Uterus (tissue), 4 donors: Measurements from ENCODE around the gene ELOVL1. TPM values are rescaled to one million over a fixed set of nuclear protein-coding genes. Genes with fewer than 3 reads are reported as not detected.

ENCODE experiments used
- DNase-seq, 2 donors: peaks; one replicate each; pipeline ENCODE4 v3.0.0-alpha.2; 2019 to 2020
- H3K27ac ChIP-seq, 2 donors: fragments of 200-600 bp; sonication (generic); 1 replicate in 1 of 2; 2 replicates in 1 of 2; pipeline ENCODE4 v1.5.1; 2016 to 2018
- H3K27me3 ChIP-seq, 2 donors: fragments of 200-600 bp; sonication (generic); one replicate each; pipeline ENCODE4 v1.5.1; 2018 to 2019; ENCODE audit warnings: control low read depth in 1 of 2
- H3K36me3 ChIP-seq, 2 donors: fragments of 200-600 bp; sonication (generic); one replicate each; pipeline ENCODE4 v1.5.1; 2019; ENCODE audit warnings: control low read depth in 1 of 2
- H3K4me1 ChIP-seq, 2 donors: fragments of 200-600 bp; sonication (generic); one replicate each; pipeline ENCODE4 v1.5.1; 2018 to 2019; ENCODE audit warnings: control low read depth in 1 of 2
- H3K4me3 ChIP-seq, 2 donors: fragments of 200-600 bp; sonication (generic); 1 replicate in 1 of 2; 2 replicates in 1 of 2; pipeline ENCODE4 v1.5.1; 2018 to 2019; ENCODE audit warnings: mild to moderate bottlenecking in 1 of 2
- H3K9me3 ChIP-seq, 2 donors: fragments of 200-600 bp; sonication (generic); one replicate each; pipeline ENCODE4 v1.5.1; 2019; ENCODE audit warnings: control low read depth in 1 of 2
- POLR2A ChIP-seq, 2 donors: fragments of 450-650 bp; IDR thresholded peaks; one replicate each; pipeline ENCODE4 v1.6.1; 2016; ENCODE audit warnings: antibody characterized with exemption in 2 of 2, mild to moderate bottlenecking in 1 of 2, moderate library complexity in 1 of 2
- intact Hi-C: fragments of 100-400 bp; cut with DNase I; formaldehyde crosslinking; loops from one replicate; pipeline ENCODE4 v1.15.1; 2023; ENCODE audit warnings: low total_unique reads
- total RNA-seq, 4 donors: library from RNA; depleted of rRNA in 3 of 4; stranded (reverse); fragments of >200 nt in 3 of 4; gene quantifications; one replicate each; pipeline versions ENCODE4 v1.1.0 to v1.2.4, GENCODE V29; 2014 to 2023
- TF ChIP-seq, protein P1 (sequence below), 4 experiments: fragments of 200-600 bp in 2 of 4; fragments of 450-650 bp in 2 of 4; sonication (generic) in 2 of 4; IDR thresholded peaks; one replicate each; pipeline ENCODE4 v1.5.1; 2016 to 2019; ENCODE audit warnings: antibody characterized with exemption in 4 of 4, mild to moderate bottlenecking in 2 of 4, moderate library complexity in 1 of 4
- donor health status: DM: yes; HTN: yes; CAD: no.

ELOVL1 gene
- total RNA-seq, 4 donors from 2014 or later = 7.9 to 62.8 (median 34.9) TPM

DNA sequence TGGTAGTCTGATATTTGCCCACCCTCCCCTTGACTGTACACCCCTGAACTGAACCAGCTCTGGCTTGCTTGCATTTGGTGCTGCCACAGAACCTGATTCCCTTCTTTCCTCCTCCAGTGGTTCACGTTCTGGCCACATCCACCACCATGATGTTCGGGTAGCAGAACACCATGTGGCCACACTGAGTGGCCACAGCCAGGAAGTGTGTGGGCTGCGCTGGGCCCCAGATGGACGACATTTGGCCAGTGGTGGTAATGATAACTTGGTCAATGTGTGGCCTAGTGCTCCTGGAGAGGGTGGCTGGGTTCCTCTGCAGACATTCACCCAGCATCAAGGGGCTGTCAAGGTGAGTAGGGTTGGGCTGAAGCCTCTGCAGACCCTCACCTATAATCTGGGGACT is 7.2 kb downstream of the ELOVL1 start:
- Histone ChIP-seq H3K36me3 (no peaks in the 10 kb centered on the region), H3K27ac (no peak overlapping the region), H3K27me3 (no peaks in the 10 kb centered on the region), H3K9me3 (no peaks in the 10 kb centered on the region), H3K4me1 (peaks cover 0 to 5% of the 10 kb centered on the region in 2 donors), H3K4me3 (no peak overlapping the region)
- intact Hi-C loops = no loop called here
- DNase-seq = no peak
- TF ChIP-seq POLR2A (IDR thresholded peaks at IDR 0.05) = no peak
- TF ChIP-seq, protein P1, sequence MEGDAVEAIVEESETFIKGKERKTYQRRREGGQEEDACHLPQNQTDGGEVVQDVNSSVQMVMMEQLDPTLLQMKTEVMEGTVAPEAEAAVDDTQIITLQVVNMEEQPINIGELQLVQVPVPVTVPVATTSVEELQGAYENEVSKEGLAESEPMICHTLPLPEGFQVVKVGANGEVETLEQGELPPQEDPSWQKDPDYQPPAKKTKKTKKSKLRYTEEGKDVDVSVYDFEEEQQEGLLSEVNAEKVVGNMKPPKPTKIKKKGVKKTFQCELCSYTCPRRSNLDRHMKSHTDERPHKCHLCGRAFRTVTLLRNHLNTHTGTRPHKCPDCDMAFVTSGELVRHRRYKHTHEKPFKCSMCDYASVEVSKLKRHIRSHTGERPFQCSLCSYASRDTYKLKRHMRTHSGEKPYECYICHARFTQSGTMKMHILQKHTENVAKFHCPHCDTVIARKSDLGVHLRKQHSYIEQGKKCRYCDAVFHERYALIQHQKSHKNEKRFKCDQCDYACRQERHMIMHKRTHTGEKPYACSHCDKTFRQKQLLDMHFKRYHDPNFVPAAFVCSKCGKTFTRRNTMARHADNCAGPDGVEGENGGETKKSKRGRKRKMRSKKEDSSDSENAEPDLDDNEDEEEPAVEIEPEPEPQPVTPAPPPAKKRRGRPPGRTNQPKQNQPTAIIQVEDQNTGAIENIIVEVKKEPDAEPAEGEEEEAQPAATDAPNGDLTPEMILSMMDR (IDR thresholded peaks at IDR 0.05) = no peak

DNA sequence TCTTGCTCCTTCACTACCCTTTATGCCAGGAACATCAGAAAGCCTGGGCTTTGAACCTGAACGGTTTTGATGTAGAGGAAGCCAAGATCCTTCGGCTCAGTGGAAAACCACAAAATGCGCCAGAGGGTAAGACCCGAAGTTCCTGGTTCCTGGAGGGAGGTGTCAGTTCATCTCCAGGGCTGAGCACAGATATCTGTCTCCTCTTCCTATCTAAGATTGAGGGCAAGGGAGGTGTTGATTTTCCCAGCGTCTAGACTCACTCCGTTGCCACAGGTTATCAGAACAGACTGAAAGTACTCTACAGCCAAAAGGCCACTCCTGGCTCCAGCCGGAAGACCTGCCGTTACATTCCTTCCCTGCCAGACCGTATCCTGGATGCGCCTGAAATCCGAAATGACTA is 8.1 kb downstream of the ELOVL1 start:
- H3K27ac ChIP-seq = no peak overlapping the region
- no peaks in the 10 kb centered on the region for H3K27me3 ChIP-seq
- no peaks in the 10 kb centered on the region for H3K36me3 ChIP-seq
- H3K9me3 ChIP-seq = no peaks in the 10 kb centered on the region
- intact Hi-C loops = no loop called here
- no peak overlapping the region for H3K4me3 ChIP-seq
- DNase-seq = no peak
- peaks cover 0 to 5% of the 10 kb centered on the region in 2 donors for H3K4me1 ChIP-seq
- TF ChIP-seq, protein P1 (IDR thresholded peaks at IDR 0.05) = no peak
- no peak for TF ChIP-seq POLR2A (IDR thresholded peaks at IDR 0.05)

DNA sequence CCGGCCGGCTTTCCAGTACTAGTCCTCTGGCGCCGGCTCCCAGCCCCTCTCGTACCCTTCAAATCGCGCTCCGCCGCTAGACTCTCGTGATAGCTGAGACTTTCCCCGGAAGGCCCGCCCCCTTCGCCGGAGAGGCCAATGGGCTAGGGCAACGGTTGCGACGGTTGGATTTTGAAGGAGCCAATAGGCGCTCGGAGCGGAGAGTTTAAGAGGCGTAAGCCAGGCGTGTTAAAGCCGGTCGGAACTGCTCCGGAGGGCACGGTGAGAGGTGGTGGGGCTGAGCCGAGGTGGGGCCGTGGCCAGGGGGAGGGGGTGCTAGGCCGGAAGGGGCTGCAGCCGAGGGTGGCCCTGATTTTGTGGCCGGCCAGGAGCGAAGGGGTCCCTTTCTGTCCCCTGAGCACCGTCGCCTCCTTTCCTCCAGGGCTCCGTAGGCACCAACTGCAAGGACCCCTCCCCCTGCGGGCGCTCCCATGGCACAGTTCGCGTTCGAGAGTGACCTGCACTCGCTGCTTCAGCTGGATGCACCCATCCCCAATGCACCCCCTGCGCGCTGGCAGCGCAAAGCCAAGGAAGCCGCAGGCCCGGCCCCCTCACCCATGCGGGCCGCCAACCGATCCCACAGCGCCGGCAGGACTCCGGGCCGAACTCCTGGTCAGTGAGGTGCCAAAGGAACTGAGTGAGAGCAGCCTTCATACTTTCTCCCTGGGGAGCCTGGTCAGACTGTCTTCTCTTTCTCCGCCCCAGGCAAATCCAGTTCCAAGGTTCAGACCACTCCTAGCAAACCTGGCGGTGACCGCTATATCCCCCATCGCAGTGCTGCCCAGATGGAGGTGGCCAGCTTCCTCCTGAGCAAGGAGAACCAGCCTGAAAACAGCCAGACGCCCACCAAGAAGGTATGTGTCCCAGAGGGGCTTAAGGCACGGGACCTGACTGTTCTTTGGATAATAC is 8.8 kb downstream of the ELOVL1 start, which contains the start of gene CDC20:
Gene CDC20, plus strand, starts transcription at position 236 of the 948 bp plus-strand sequence. Its CDS starts 235 bp downstream, at position 471.
- peaks cover 0 to 5% of the 10 kb centered on the region in 2 donors for H3K4me1 ChIP-seq
- peak; percentile 98 to 99 for DNase-seq
- peak within 1 kb of the TSS; percentile 52 to 70 for H3K4me3 ChIP-seq
- TF ChIP-seq POLR2A (IDR thresholded peaks at IDR 0.05) = peak in 1 of 2 donors; percentile 10
- TF ChIP-seq, protein P1 (IDR thresholded peaks at IDR 0.05) = no peak
- H3K9me3 ChIP-seq = no peaks in the 10 kb centered on the region
- H3K27ac ChIP-seq = peak within 1 kb of the TSS; percentile 86 to 88
- H3K27me3 ChIP-seq = no peaks in the 10 kb centered on the region
- no peaks in the 10 kb centered on the region for H3K36me3 ChIP-seq
- intact Hi-C loops = no loop called here

DNA sequence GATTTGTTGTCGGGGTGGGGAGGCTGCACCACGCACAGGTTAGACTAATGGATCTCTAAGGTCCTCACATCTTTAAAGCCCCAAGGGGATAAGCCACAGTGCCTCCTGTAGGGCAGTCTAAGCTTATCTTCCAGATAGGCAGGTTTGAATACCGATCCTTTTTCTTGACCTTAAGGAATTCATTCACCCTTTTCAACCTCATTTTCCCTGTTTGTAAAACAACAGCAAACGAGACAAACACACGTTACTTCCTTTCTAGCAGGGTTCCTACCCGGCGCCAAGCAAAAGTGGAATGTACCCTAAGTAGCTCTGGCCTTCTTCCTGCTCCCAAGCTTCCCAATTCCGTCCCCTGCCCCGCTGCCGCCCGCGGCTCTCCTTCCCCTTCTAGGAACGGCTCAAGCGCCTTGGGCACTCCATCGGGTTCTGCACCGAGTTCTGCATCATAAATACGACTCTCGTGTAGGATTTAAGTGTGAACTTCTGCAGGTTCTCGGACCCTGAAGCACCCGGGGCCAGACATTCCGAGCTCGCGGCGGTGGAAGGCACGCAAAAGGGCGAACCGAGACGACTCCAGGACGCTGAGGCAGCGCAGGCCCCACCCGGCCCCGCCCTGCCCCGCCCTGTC is 9.6 kb downstream of the ELOVL1 start:
- Histone ChIP-seq H3K4me3 (peak overlapping the region; percentile 52 to 70), H3K9me3 (no peaks in the 10 kb centered on the region), H3K4me1 (peaks cover 0 to 5% of the 10 kb centered on the region in 2 donors), H3K27me3 (no peaks in the 10 kb centered on the region), H3K27ac (peak overlapping the region; percentile 86 to 88), H3K36me3 (no peaks in the 10 kb centered on the region)
- TF ChIP-seq POLR2A (IDR thresholded peaks at IDR 0.05) = peak in 1 of 2 donors; percentile 27
- TF ChIP-seq, protein P1 (IDR thresholded peaks at IDR 0.05) = peak in 1 of 4 experiments; percentile 25
- intact Hi-C loops = no loop called here
- DNase-seq = no peak

DNA sequence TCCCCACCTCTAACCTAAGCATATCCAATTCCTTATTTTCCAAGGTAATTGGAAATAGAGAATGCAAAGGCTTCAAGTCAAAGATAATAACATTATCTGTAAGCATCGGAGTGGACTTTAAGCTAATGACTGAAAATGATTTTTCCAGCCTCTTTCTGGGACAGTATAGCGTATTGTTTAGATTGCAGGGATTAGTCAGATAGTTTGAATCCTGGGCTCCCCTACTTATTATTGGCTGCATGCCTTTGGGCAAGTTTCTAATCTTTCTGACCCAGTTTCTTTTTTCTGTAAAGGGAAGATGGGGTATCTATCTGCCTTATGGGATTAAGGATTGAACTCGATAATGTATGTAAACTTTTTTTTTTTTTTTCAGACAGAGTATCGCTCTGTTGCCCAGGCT is 10.6 kb downstream of the ELOVL1 start:
- DNase-seq = no peak
- intact Hi-C loops = no loop called here
- TF ChIP-seq, protein P1 (IDR thresholded peaks at IDR 0.05) = no peak
- no peak for TF ChIP-seq POLR2A (IDR thresholded peaks at IDR 0.05)
- Histone ChIP-seq H3K4me3 (no peak overlapping the region), H3K9me3 (no peaks in the 10 kb centered on the region), H3K36me3 (no peaks in the 10 kb centered on the region), H3K27ac (no peak overlapping the region), H3K27me3 (no peaks in the 10 kb centered on the region), H3K4me1 (peaks cover 0 to 5% of the 10 kb centered on the region in 2 donors)
